Caco-2 (cell line): ENCODE data around the gene MIA. TPM values are rescaled to one million over a fixed set of nuclear protein-coding genes. Genes with fewer than 3 reads are reported as not detected.
"Not testable (repeated sequence)": the region's sequence is repeated elsewhere in the genome, so short reads cannot be mapped to it uniquely, and the experiment has no call there.

Source experiments
- BruUV-seq: library from RNA; stranded (reverse); fragments of 400-500 nt; replicated peaks from 2 replicates; lab custom pipeline; 2021; lab: Mats Ljungman, UMichigan
- CTCF ChIA-PET: fragments of 300-600 bp; sonication (Branson Sonifier 250); formaldehyde crosslinking; loops from one replicate; lab custom pipeline; 2022; ENCODE audit warnings: antibody characterized with exemption; lab: Charles Lee
- POLR2A ChIA-PET: fragments of 300-600 bp; sonication (Branson Sonifier 250); formaldehyde crosslinking; loops from one replicate; lab custom pipeline; 2022; ENCODE audit warnings: antibody characterized with exemption; lab: Charles Lee
- DNase-seq, 2 experiments: peaks; one replicate each; pipeline versions ENCODE4 v3.0.0 to v3.0.0-alpha.2; 2020 to 2022
- H3K27me3 ChIP-seq: replicated peaks from 2 replicates; pipeline ENCODE4 v1.6.0; 2011; ENCODE audit warnings: low read length; ENCODE audit not compliant: control insufficient read depth, insufficient read depth
- H3K36me3 ChIP-seq: 2 replicates; pipeline ENCODE4 v1.5.1; 2011; ENCODE audit warnings: low read length; ENCODE audit not compliant: control insufficient read depth, insufficient read depth
- H3K4me1 ChIP-seq: fragments of 250-450 bp; sonication (Bioruptor Pico); 2 replicates; pipeline ENCODE4 v1.5.1; 2020; ENCODE audit warnings: mild to moderate bottlenecking
- H3K4me3 ChIP-seq: 2 replicates; pipeline ENCODE4 v1.5.1; 2011; ENCODE audit warnings: low read depth, mild to moderate bottlenecking, control low read depth, low read length
- H3K9me3 ChIP-seq: fragments of 250-450 bp; sonication (Bioruptor Pico); 2 replicates; pipeline ENCODE4 v1.5.1; 2020; ENCODE audit warnings: mild to moderate bottlenecking, moderate library complexity
- H3K27ac Mint-ChIP-seq: one replicate; pipeline ENCODE4 v1.8.0; 2022; ENCODE audit warnings: mixed read lengths; ENCODE audit not compliant: unreplicated experiment
- H3K27me3 Mint-ChIP-seq: one replicate; pipeline ENCODE4 v1.8.0; 2022; ENCODE audit warnings: mixed read lengths; ENCODE audit not compliant: insufficient read depth, unreplicated experiment
- H3K36me3 Mint-ChIP-seq: one replicate; pipeline ENCODE4 v1.8.0; 2022; ENCODE audit warnings: mild to moderate bottlenecking, mixed read lengths; ENCODE audit not compliant: insufficient read depth, unreplicated experiment
- H3K4me1 Mint-ChIP-seq: one replicate; pipeline ENCODE4 v1.8.0; 2022; ENCODE audit warnings: low read depth, mixed read lengths; ENCODE audit not compliant: unreplicated experiment
- H3K4me3 Mint-ChIP-seq: one replicate; pipeline ENCODE4 v1.8.0; 2022; ENCODE audit warnings: mild to moderate bottlenecking, moderate library complexity, mixed read lengths; ENCODE audit not compliant: unreplicated experiment
- H3K9me3 Mint-ChIP-seq: one replicate; pipeline ENCODE4 v1.8.0; 2022; ENCODE audit warnings: mixed read lengths; ENCODE audit not compliant: unreplicated experiment
- intact Hi-C: fragments of 100-400 bp; cut with micrococcal nuclease; formaldehyde crosslinking; loops from one replicate; pipeline ENCODE4 v1.10.0; 2022; ENCODE audit not compliant: unreplicated experiment
- total RNA-seq: library from RNA; stranded (reverse); gene quantifications from 2 replicates; pipeline ENCODE4 v1.2.3, GENCODE V29; 2022
- TF ChIP-seq, protein P1 (sequence below), 2 experiments: fragments of 200-600 bp in 1 of 2; IDR thresholded peaks; 1 replicate in 1 of 2; 2 replicates in 1 of 2; pipeline versions ENCODE4 v1.5.1 to v1.8.0; 2011 to 2022; ENCODE audit warnings: antibody characterized with exemption in 1 of 2, control low read depth in 1 of 2, inconsistent platforms in 1 of 2, low read depth in 1 of 2, low read length in 1 of 2, mild to moderate bottlenecking in 1 of 2, moderate library complexity in 1 of 2; ENCODE audit not compliant: insufficient read depth in 1 of 2, severe bottlenecking in 1 of 2, unreplicated experiment in 1 of 2

MIA gene
- total RNA-seq, 1 experiment from 2014 or later: 1.1 TPM

GRCh38 chr19:40809358-40810086 is 34.2 kb downstream of the MIA start:
- Histone ChIP-seq H3K27me3 (no peaks in the 10 kb centered on the region), H3K9me3 (no peaks in the 10 kb centered on the region), H3K4me3 (peak overlapping the region; percentile 33; the same call in 1 of the 2 replicates), H3K4me1 (peaks cover 17% of the 10 kb centered on the region), H3K36me3 (peaks cover 17% of the 10 kb centered on the region)
- BruUV-seq: no TSS peak
- DNase-seq: no peak
- TF ChIP-seq, protein P1, sequence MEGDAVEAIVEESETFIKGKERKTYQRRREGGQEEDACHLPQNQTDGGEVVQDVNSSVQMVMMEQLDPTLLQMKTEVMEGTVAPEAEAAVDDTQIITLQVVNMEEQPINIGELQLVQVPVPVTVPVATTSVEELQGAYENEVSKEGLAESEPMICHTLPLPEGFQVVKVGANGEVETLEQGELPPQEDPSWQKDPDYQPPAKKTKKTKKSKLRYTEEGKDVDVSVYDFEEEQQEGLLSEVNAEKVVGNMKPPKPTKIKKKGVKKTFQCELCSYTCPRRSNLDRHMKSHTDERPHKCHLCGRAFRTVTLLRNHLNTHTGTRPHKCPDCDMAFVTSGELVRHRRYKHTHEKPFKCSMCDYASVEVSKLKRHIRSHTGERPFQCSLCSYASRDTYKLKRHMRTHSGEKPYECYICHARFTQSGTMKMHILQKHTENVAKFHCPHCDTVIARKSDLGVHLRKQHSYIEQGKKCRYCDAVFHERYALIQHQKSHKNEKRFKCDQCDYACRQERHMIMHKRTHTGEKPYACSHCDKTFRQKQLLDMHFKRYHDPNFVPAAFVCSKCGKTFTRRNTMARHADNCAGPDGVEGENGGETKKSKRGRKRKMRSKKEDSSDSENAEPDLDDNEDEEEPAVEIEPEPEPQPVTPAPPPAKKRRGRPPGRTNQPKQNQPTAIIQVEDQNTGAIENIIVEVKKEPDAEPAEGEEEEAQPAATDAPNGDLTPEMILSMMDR (IDR thresholded peaks at IDR 0.05; ENCODE audit: insufficient read depth in 1 of 2, low read depth in 1 of 2, low read length in 1 of 2, severe bottlenecking in 1 of 2, unreplicated experiment in 1 of 2): no peak
- POLR2A ChIA-PET: interaction anchor here (0.7 kb wide), 1 partner anchor 531 kb away, joined by 3 read pairs; no protein-coding TSS in a partner anchor
- Mint-ChIP-seq H3K27me3 (no peaks in the 10 kb centered on the region), H3K27ac (peak overlapping the region; percentile 98), H3K9me3 (no peaks in the 10 kb centered on the region), H3K4me3 (peak overlapping the region; percentile 87), H3K4me1 (peaks cover 42% of the 10 kb centered on the region), H3K36me3 (peaks cover 86% of the 10 kb centered on the region)
- intact Hi-C loops: loop anchor here (5.0 kb wide), 1 partner anchor 98 kb away; no protein-coding TSS in a partner anchor
- CTCF ChIA-PET: interaction anchor here (0.6 kb wide), 1 partner anchor 36 kb away, joined by 5 read pairs; no protein-coding TSS in a partner anchor

- peak overlapping the region; percentile 33 for H3K4me3 ChIP-seq
- peaks cover 17% of the 10 kb centered on the region for H3K36me3 ChIP-seq
- intact Hi-C loops: no loop called here
- Mint-ChIP-seq H3K36me3 (peaks cover 80% of the 10 kb centered on the region), H3K27ac (peak overlapping the region; percentile 98), H3K9me3 (no peaks in the 10 kb centered on the region), H3K4me3 (peak overlapping the region; percentile 87), H3K27me3 (no peaks in the 10 kb centered on the region), H3K4me1 (peaks cover 46% of the 10 kb centered on the region)
- DNase-seq: no peak
- TF ChIP-seq, protein P1 (IDR thresholded peaks at IDR 0.05; ENCODE audit: insufficient read depth in 1 of 2, low read depth in 1 of 2, low read length in 1 of 2, severe bottlenecking in 1 of 2, unreplicated experiment in 1 of 2): no peak
- H3K9me3 ChIP-seq: no peaks in the 10 kb centered on the region
- H3K27me3 ChIP-seq: no peaks in the 10 kb centered on the region
- ChIA-PET CTCF (interaction anchor here (0.6 kb wide), 1 partner anchor 37 kb away, joined by 5 read pairs; no protein-coding TSS in a partner anchor), POLR2A (interaction anchor here (0.7 kb wide), 1 partner anchor 532 kb away, joined by 3 read pairs; no protein-coding TSS in a partner anchor)
- BruUV-seq: TSS peak; percentile 80
- peaks cover 17% of the 10 kb centered on the region for H3K4me1 ChIP-seq
Observed at GRCh38 chr19:40810160-40810559, 34.8 kb downstream of the MIA start.

GRCh38 chr19:40810649-40811408 is 35.5 kb downstream of the MIA start:
- H3K9me3 Mint-ChIP-seq, H3K27me3 ChIP-seq, H3K27me3 Mint-ChIP-seq, BruUV-seq, H3K9me3 ChIP-seq: not testable (repeated sequence)
- Mint-ChIP-seq H3K27ac (peak overlapping the region; percentile 98), H3K4me3 (peak overlapping the region; percentile 87), H3K36me3 (peaks cover 73% of the 10 kb centered on the region), H3K4me1 (peaks cover 47% of the 10 kb centered on the region)
- ChIA-PET CTCF (interaction anchor here (0.6 to 0.7 kb wide), 3 partner anchors 33 to 150 kb away, joined by 3 to 5 read pairs (median 5); partner anchors contain the start of gene RAB4B), POLR2A (interaction anchor here (0.7 to 1.3 kb wide), 2 partner anchors 9 to 12 kb away, joined by 3 read pairs; partner anchors contain the start of gene EGLN2)
- H3K36me3 ChIP-seq: peaks cover 13% of the 10 kb centered on the region
- peaks cover 17% of the 10 kb centered on the region for H3K4me1 ChIP-seq
- DNase-seq: peak; percentile 94 to 96
- H3K4me3 ChIP-seq: peak overlapping the region; percentile 33
- intact Hi-C loops: loop anchor here (1.0 kb wide), 1 partner anchor 110 kb away; no protein-coding TSS in a partner anchor
